Stimulated activated CD4-positive, alpha-beta T cell treated with anti-CD3 and anti-CD28 coated beads, Interleukin-12 subunit alpha, Interleukin-12 subunit beta, amount 100 ng/mL, for 24 hours (primary cell): ENCODE results near the gene PSMD7.
"Not testable (repeated sequence)": the region's sequence is repeated elsewhere in the genome, so short reads cannot be mapped to it uniquely, and the experiment has no call there.

Experiments
- DNase-seq, 2 experiments: peaks; one replicate each; pipeline ENCODE4 v3.0.0-alpha.2; 2020; ENCODE audit warnings: low read depth in 2 of 2

Gene PSMD7

DNA sequence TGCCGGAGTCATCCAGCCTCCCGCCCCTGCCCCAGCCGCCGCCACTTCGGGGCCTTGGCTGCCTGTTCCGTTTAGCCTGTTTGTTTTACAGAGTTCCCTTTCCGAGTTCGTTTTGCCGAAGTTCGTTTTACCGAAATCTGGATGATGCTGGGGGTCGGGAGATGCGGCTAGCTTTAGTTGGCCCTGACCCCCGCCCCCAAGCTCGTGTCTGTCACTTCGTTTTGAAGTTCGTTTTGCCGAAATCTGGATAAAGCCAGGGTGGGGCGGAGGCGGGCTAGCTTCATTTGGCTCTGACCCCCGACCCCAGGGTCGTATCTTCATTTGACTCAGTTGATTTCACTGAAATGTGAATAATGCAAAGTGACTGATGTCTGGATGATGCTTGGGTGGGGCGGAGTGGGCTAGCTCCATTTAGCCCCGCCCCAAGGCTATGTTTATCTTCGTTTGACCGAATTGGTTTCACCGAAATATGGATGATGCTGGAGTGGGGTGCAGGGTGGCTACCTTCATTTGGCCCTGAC lies 591 bp downstream of the PSMD7 start:
- peak in 1 of 2 experiments; percentile 28 for DNase-seq

DNA sequence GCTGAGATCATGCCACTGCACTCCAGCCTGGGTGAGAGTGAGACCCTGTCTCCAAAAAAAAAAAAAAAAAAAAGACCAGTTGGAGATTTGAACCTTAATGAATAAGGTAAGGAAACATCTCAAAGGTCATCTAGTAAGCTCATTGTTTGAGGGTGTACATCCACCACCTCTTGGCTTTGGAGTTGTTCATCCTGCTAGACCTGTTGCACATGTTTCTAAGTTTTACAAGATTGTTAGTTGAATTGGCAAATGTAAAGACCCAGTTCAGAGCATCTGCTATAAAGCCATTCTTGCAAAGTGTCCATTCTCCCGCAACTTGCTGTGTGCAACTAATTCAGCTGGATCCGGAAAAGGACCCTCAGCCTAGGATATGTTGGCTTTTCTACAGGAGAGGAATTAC lies 1.5 kb downstream of the PSMD7 start:
- DNase-seq, result no peak

DNA sequence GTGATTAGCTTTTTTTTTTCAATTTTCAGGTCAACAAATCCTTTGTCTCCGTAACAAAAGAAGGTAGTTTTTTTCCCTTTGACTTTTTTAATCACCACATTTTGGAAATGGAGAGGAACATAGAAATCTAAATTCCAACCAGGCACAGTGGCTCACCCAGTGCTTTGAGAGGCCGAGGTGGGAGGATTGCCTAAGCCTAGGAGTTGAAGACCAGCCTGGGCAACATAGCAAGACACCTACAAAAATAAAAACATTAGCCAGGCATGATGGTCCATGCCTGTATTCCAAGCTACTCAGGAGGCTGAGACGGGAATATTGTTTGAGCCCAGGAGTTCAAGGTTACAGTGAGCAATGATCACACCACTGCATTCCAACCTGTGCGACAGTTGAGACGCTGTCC lies 5.7 kb downstream of the PSMD7 start:
- DNase-seq, result no peak

DNA sequence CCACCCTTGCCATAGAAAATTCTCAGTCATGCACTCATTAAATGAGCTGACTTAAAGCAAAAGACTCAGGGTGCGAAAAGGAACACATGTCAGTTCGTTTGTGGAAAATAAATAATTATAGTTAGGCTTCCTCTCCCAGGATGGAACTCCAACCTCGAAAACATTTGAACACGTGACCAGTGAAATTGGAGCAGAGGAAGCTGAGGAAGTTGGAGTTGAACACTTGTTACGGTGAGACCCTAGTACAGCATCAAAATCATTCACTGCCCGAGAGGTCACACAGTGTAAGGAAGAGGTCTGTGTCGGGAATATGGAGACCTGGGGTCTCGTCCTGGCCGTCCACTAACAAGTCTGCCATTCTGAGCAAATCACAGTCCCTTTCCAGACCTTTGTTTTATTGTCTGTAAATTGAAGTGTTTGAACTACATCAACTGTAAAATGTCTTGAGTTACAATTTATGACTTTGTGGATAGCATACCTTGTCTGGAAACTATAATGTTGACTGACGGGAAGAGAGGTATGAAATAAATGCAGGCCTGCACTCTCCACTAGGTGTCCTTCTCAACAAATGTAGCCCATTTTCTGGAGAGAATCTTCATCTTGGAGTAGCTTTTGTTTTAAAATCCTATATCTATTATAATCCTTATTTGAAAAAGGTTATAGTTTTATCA lies 7.7 kb downstream of the PSMD7 start:
- DNase-seq, result no peak

DNA sequence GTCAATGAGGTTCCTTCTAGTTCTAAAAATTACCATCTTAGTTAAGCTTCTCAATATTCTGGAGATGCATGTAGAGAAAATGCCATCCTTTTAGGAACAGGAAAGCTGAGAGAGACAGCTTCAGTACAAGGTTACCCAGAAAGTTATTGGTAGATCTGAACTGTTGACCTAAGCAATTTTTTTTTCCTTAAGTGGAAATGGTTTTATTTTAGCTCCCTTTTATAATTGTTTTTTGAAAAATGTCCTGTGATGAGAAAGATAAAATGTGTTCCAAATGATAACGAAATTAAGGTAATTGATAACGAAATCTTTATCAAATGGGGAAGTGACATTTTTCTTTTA lies 8.2 kb downstream of the PSMD7 start:
- DNase-seq, result no peak

DNA sequence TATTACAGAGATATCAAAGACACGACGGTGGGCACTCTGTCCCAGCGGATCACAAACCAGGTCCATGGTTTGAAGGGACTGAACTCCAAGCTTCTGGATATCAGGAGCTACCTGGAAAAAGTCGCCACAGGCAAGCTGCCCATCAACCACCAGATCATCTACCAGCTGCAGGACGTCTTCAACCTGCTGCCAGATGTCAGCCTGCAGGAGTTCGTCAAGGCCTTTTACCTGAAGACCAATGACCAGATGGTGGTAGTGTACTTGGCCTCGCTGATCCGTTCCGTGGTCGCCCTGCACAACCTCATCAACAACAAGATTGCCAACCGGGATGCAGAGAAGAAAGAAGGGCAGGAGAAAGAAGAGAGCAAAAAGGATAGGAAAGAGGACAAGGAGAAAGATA lies 8.7 kb downstream of the PSMD7 start:
- DNase-seq, result no peak

DNA sequence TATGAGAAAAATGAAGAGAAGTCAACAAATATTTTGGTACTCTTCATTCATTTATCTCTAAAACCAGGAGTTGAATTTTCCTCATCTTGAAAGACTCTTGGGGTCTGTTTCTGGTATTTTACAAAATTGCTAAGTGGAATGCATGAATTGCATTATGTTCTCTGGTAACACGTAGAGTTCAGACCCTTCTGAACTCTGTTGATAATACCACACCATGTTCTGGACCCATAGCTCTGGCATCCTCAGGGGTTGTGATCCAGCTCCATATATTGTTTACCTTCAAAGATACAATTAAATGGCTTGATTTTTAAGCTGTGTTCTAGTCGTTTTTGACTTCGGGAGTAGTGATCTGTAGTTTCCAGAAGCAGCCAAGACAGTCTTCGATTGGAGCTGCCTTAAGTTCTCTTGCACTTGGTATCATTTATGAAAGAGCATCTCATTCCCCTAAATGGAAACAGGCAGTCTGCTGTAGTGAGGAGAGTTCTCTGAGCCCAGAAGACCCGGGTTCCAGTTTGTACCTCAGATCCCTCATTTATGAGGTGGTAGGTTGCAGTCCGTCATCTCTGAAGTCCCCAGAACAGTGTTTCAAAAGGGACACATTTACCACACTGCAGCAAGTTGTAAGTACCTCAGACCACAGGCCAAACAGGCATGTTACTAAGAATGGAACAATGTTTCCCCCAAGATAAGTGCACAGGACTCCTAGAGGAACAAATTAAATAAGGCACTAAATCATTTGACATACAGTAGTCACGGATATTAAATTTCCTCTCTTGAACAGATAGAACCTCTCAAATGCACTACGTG lies 9.6 kb downstream of the PSMD7 start:
- DNase-seq, result no peak

DNA sequence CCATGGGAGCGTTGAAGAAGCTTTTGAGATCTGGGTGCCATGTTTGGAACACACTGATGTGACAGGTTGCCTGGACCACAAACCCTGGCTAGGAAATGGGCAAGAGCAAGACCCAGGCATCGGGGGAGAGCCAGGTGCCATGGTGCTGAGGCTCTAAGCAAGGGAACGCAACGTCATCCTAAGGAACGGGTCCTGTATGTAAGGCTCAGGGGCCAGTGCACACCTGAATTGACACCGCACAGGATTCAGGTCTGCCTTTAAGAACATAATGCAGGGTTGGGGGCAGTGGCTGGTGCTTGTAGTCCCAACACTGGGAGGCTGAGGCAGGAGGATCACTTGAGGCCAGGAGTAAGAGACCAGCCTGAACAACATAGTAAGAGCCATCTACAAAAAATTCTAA lies 10.8 kb downstream of the PSMD7 start:
- DNase-seq, result no peak

DNA sequence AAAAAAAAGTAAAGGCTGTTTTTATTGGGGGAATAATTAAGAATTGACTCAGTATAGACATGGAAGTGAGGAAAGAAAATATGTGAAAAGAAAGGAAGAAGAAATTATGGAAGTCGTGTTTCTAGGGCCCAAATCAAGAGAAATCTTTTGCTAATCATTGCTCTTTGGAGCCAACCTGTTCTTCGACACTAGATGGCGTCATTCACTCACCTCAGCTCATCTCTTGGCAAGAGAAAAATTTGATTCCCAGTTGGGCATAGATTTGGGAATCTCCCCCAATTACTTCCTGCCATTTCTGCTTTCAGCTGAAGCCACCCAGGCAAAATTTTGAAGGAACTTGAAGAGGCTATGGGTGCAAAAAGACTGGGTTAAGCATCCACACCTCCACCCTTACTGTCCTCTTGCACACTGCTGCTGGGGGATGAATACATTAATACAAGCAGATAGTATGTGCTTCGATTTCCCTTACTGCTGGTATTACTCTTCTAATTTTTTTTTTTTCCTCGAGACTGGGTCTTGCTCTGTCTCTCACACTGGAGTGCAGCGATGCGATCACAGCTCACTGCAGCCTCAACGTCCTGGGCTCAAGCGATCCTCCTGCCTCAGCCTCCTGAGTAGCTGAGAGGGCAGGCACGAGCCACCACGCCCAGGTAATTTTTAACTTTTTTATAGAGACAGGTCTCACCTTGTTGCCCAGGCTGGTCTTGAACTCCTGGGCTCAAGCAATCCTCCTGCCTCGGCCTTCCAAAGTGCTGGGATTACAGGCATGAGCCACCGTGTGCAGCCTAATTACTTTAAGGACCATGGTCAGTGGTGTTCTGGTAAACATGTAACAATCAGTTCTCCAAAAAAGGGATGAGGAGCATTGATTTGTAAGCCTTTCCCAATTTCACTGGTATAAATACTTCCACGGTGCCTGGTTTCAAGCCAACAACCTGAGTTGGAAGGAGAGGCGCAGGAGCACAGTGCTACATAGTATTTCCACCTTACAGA lies 13.5 kb downstream of the PSMD7 start:
- DNase-seq, result no peak

DNA sequence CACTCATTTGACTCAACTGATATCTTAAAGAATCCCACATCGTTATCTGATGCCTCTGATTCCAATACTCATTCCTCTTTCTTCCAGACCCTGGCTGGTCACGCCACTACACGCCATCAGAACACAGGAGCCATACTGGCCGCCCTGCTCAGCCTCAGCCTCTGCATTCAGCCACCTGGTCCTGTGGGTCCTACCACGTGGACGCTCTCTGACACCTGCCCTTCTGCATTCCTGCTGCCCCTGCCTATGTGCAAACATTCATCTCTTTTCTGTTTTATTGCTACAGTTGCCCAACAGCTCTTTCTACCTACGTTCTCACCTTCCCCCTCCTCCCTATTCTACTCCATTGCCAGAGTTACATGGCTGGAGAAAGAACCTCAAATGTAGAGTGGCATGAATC lies 18.4 kb downstream of the PSMD7 start:
- no peak for DNase-seq

DNA sequence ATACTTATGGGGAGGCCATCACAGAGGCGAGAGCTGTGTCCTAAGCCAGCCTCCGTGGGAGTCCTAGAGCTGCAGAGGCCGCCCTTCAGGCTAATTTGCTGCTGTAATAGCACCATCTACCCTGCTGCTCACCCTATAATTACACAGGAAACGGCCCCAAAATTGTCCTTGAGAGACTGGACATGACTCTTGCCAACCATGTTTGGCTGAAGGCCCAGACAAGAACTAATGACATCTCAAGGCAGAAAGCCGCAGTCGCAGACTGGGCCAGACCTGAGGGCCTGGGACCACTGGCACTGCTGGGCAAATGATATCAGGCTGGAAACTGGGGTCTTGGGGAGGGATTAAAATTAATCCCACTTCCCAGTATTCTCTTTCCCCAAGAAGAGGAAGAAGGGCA lies 24.1 kb downstream of the PSMD7 start:
- no peak for DNase-seq

DNA sequence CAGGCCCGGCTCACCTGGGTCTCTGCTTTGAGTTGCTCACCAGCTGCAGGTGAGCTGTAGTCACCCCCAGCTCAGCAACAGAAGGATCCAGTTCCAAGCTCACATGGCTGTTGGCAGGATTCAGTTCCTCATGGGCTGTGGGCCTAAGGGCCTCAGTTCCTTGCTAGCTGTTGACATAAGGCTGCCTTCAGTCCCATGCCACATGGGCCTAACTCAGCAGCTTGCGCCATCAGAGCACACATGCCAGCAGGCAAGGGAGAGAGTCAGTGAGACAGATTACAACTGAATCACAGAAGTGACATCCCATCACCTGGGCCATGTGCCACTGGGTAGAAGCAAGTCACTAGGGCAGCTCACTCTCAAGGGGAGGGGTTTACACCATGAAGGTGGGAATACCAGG lies 24.7 kb downstream of the PSMD7 start:
- no peak for DNase-seq

DNA sequence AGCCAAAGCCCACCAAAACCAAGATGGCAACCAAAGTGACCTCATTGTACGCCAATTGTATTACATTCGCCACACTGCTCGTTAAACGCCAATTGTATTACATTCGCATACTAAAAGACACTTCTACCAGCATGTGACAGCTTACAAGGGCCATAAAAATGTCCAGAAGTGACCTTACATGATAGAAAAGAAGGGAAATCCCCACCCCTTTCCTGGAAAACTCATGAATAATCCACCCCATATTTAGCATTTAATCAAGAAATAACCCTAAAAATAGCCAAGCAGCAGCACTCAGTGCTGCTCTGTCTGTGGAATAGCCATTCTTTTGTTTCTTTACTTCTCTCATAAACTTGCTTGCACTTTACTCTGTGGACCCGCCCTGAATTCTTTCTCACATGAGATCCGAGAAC lies 25.7 kb downstream of the PSMD7 start:
- no peak for DNase-seq

DNA sequence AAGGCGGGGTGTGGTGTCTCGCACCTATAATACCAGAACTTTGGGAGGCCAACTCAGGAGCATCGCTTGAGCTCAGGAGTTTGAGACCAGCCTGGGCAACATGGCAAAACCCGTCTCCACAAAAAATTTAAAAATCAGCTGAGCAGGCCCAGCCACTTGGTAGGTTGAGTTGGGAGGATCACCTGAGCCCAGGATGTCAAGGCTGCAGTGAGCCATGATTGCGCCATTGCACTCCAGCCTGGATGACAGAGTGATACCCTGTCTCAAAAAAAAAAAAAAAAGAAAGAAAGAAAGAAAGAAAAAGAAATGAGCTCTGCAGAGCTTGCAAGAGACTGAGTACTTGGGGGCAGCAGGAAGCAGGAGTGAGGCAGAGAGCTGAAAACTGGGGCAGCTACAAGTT lies 28.2 kb downstream of the PSMD7 start:
- DNase-seq, result not testable (repeated sequence)

DNA sequence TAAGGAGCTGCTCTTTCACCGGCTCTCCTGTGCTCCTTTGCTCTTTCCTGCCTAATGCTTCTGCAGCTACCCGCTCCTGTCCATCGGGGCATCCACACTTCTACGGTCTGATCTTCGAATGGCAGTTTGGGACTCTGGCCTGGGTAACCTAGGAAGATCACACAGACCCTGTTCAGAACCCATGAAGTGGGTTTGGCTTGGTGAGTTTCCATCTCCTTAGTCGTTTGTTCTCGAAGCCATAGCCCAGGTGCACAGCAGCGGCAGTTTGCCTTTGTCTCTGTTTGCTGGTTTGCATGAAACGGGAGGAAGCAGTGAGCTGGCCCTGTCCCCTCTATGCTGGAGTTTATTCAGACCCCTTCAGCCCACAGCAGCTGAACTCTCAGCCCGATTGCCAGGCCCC lies 29.0 kb downstream of the PSMD7 start:
- DNase-seq, result no peak

DNA sequence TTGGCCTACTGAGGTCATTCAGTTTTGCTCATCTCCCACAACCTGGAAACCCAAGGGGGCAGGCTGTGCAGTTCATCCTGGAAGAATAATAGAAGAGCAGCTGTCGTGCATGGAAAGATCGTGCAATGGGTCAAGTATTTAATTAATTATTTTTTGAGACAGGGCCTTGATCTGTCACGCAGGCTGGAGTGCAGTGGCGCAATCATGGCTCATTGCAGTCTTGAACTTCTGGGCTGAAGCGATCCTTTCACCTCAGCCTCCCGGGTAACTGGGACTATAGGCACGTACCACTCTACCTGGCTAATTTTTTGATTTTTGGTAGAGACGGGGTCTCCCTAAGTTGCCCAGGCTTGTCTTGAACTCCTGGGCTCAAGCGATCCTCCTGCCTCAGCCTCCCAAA lies 31.7 kb downstream of the PSMD7 start:
- not testable (repeated sequence) for DNase-seq

DNA sequence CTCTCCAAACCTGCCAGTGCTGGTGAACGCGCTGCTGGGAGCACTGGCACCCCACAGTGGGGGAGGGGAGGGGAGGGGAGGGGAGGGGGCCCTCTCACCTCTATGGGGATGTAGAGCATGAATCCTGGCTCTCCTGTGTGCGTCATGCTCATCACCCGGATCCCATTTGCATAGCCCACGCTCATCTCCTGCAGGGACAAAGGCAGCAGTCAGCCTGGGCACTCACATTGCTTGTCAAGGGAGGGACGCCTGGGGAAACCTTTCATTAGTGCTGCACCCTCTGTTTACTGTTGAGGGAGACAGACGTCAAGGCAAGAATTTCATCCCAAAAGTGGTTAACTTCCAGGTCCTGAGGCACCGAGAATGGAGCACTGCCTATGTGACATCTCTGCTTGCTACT lies 35.9 kb downstream of the PSMD7 start:
- not testable (repeated sequence) for DNase-seq

DNA sequence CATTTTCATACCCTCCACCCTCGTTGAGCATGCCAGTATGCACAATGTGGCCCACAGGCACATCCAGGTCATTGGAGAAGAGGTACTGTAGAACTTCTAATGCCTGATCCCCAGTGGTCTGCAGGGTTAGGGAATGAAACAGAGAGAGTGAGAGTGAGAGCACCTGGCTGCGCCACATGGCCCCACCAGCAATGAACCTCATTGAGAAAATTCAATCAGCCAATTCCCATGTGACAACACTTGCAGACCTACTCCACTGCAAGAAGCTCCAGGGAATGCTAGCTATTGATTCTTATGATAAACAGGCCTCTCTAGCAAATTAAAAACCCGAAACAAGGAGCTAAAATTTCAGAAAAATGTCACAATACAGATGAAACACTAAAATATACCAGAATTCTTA lies 40.9 kb downstream of the PSMD7 start:
- not testable (repeated sequence) for DNase-seq

DNA sequence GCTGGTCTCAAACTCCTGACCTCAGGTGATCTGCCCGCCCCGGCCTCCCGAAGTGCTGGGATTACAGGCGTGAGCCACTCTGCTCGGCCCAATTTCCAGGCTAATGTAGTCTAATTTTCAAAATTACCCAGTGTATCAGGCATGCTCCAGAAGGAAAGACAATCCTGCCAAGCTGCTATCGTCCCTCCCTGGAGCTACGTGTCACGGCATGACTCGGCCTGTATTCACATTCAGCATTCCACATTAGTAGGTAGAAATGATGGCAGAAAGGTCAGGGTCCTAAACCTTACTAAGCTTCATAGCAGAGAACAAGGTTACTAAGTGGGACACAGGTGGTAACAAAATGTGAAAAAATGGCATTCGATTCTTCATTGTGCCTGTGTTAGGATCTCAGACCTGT lies 42.6 kb downstream of the PSMD7 start:
- not testable (repeated sequence) for DNase-seq

DNA sequence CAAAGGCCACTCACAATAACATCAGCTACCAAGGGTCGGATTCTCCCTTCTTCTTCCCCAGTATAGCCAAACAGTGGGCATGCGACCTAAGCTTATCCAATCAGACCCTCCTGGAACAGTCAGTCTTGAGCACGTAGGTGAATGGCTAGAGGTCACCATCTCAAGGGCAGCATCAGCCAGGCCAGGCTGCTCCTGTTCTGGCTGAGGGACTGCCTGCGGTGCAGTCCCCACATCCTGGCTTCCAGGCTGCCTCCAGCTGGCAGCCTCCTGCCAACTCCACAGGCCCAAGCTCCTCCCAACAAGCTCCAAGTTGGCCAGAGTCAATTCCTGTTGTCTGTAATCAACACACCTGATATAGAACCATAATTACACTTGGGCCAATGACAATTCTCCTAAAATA lies 56.4 kb downstream of the PSMD7 start:
- DNase-seq, result not testable (repeated sequence)
